Left colon (tissue), 2 donors: ENCODE results near the gene MEAF6. TPM values are rescaled to one million over a fixed set of nuclear protein-coding genes. Genes with fewer than 3 reads are reported as not detected.

Experiments used
- ATAC-seq: fragments of 200-7000 bp; cut with Tn5 transposase; one replicate; pipeline ENCODE4 v1.9.1; 2020; ENCODE audit warnings: mild to moderate bottlenecking, moderate library complexity
- DNase-seq, 2 donors: peaks; one replicate each; pipeline ENCODE4 v3.0.0-alpha.2; 2020
- intact Hi-C, 2 donors: fragments of 100-400 bp; cut with DNase I in 1 of 2; cut with micrococcal nuclease in 1 of 2; formaldehyde crosslinking; loops; one replicate each; pipeline versions ENCODE4 v1.11.2 to v1.14.0; 2022; cut with DNase I, micrococcal nuclease
- microRNA-seq, 2 donors: library from miRNA; unstranded; fragments of <30 nt; microRNA quantifications; one replicate each; pipeline versions ENCODE4 v1.1.0 to v1.2.0, GENCODE V29; 2020
- total RNA-seq, 2 donors: library from RNA; stranded (reverse); fragmentation: NEBNext Ultra II Directional; extraction: Animal tissue kit (Norgen Biotek cat#: 25700); gene quantifications; one replicate each; pipeline ENCODE4 v1.2.1, GENCODE V29; 2021
- donor health status: DM: no; HTN: no; CAD: no.
- donor health status: DM: yes; HTN: yes; CAD: no.

The MEAF6 gene
- total RNA-seq, 2 donors from 2014 or later = 38.1 to 41.4 TPM

DNA sequence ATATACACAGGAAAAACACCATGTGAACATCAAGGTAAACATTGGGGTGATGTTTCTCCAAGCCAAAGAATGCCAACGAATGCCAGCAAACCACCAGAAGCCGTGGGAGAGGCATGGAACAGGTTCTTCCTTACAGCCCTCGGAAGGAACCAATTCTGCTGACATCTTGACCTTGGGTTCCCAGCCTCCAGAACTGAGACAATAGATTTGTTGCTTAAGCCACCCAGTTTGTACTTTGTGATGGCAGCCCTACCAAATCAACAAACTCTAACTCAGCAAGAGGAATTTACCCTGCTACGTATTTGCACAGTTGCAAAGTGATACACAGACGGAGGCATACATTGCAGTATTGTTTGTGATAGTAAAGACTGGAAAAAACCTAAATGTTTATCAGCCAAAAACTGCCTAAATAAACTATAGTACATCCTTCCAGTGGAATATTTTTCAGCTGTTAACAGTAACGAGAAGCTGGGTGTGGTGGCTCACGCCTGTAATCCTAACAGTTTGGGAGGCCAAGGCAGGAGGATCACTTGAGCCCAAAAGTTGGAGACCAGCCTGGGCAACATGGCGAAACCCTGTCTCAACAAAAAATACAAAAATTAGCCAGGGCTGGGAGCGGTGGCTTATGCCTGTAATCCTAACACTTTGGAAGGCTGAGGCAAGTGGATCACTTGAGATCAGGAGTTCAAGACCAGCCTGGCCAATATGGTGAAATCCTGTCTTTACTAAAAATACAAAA, 52.7 kb downstream of the MEAF6 start:
- intact Hi-C loops = no loop called here

GRCh38 chr1:37458551-37458950, 56.0 kb downstream of the MEAF6 start:
- intact Hi-C loops = loop anchor here in 1 of 2 donors (10.0 kb wide), 1 partner anchor 226 kb away; no protein-coding TSS in a partner anchor
- DNase-seq (no peak), ATAC-seq (no peak)

More for the DNA sequence above, 52.7 kb downstream of the MEAF6 start:
- DNase-seq (no peak), ATAC-seq (no peak)

DNA sequence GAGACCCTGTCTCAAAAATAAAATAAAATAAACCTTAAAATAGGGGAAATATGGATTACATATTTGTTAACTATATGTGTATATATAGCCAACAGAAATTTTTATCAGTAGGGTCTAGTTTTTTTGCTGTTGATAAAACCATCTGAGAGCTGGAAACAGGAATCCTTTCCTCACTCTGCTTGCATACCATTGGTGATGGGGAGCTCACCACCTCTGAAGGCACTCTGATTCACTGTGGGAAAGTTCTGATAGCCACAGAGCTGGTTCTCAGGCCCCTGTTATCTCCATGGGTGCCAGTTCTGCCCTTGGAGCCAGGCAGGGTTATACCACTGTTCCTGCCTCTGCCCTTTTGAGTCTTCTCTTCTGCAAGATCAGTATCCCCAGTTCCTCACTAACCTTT, 58.0 kb downstream of the MEAF6 start:
- ATAC-seq = no peak
- intact Hi-C loops = loop anchor here in 1 of 2 donors (10.0 kb wide), 1 partner anchor 228 kb away; no protein-coding TSS in a partner anchor

GRCh38 chr1:37455516-37455915, 59.0 kb downstream of the MEAF6 start:
- intact Hi-C loops = loop anchor here in 1 of 2 donors (2.0 to 10.0 kb wide), 2 partner anchors 33 to 229 kb away; no protein-coding TSS in a partner anchor
- DNase-seq = no peak
- ATAC-seq = no peak

More for the DNA sequence above, 58.0 kb downstream of the MEAF6 start:
- DNase-seq = no peak

GRCh38 chr1:37453647-37454046, 60.9 kb downstream of the MEAF6 start:
- DNase-seq (no peak), ATAC-seq (no peak)
- intact Hi-C loops = loop anchor here in 1 of 2 donors (2.0 to 10.0 kb wide), 2 partner anchors 35 to 231 kb away; no protein-coding TSS in a partner anchor

DNA sequence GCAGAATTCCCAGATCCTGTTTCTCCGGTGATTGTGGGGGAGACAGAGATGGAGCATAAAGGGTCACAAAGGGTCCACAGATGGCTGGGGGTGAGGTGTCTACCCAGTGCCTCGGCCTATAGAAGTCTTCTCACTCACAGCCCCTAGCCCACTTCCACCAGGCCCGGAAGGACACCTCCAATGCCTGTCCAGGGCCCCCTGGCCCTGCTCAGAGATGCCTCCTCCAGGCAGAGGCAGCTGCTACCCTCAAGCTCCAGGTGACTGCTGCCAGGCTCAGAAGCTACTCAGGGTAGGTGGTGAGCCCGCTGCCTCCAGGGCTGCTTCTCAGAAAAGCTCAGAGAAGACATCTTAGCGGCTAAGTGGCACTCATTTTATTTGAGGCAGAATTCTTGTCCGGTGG, 62.1 kb downstream of the MEAF6 start:
- intact Hi-C loops = loop anchor here in 1 of 2 donors (10.0 kb wide), 1 partner anchor 232 kb away; no protein-coding TSS in a partner anchor
- no peak for ATAC-seq
- no peak for DNase-seq

DNA sequence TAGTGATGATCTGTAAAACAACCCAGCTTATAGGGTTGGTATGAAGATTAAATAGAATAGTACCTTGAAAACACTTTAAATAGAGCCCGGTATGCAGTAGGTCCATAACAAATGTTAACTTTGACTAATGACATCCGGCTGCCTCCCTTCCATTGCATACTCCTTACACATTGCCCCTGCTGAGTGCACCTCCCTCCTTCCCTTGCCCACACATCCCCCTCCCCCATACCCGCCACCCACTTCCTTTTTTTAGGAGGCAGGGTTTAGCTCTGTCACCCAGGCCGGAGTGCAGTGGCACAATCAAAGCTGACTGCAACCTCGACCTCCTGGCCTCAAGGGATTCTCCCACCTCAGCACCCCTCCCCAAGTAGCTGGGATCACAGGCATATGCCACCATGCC, 64.6 kb downstream of the MEAF6 start:
- ATAC-seq (no peak), DNase-seq (no peak)
- intact Hi-C loops = loop anchor here in 1 of 2 donors (10.0 kb wide), 1 partner anchor 235 kb away; no protein-coding TSS in a partner anchor

- ATAC-seq (no peak), DNase-seq (no peak)
- intact Hi-C loops = no loop called here
Measured at GRCh38 chr1:37448691-37449417, 65.7 kb downstream of the MEAF6 start.

GRCh38 chr1:37448185-37448584, 66.4 kb downstream of the MEAF6 start:
- DNase-seq (no peak), ATAC-seq (no peak)
- intact Hi-C loops = no loop called here

- DNase-seq = no peak
- intact Hi-C loops = no loop called here
- no peak for ATAC-seq
Measured at GRCh38 chr1:37446874-37447273, 67.7 kb downstream of the MEAF6 start.

- DNase-seq (no peak), ATAC-seq (no peak)
- intact Hi-C loops = no loop called here
Measured at GRCh38 chr1:37442644-37443043, 71.9 kb downstream of the MEAF6 start.

Small RNA genes lying within 50 kb of the gene (microRNA-seq; reads per million reads assigned to microRNA genes)
- gene MIR5581 (0.53 to 2.7 reads per million in 2 donors), gene MIR6732 (0 reads per million in 2 donors)

Other genes with a start within 250 kb of the MEAF6 start
- 10 to 100 TPM; 24.0 to 61.6 TPM for gene ZC3H12A, start 40.2 kb downstream of the MEAF6 start, total RNA-seq
- gene SNIP1, start 39.5 kb upstream of the MEAF6 start, total RNA-seq = 10 to 100 TPM; 15.1 to 15.9 TPM
- 1 to 10 TPM; 3.7 to 4.5 TPM for gene DNALI1, start 42.2 kb upstream of the MEAF6 start, total RNA-seq
- gene GNL2, start 81.2 kb upstream of the MEAF6 start, total RNA-seq = 10 to 100 TPM; 29.9 to 35.1 TPM
- under 1 TPM; 0.52 to 0.78 TPM for gene RSPO1, start 120.1 kb upstream of the MEAF6 start, total RNA-seq
- gene CDCA8, start 177.8 kb upstream of the MEAF6 start, total RNA-seq = 10 to 100 TPM in 1 of 2 donors, 1 to 10 TPM in 1; 7.9 to 10.2 TPM